CD4-positive, alpha-beta T cell treated with Interleukin-2 at 100 ng/mL for 4 hours (primary cell): ENCODE measurements around the gene IL1F10.

Experiments used
- DNase-seq: peaks from one replicate; pipeline ENCODE4 v3.0.0-alpha.2; 2020; ENCODE audit warnings: low spot score

Gene IL1F10

GRCh38 chr2:113058998-113059960 lies 8.5 kb upstream of the IL1F10 start, which contains the start of gene IL36RN:
IL36RN (plus strand) TSS chr2:113059198; CDS start chr2:113059439, 241 bp downstream.
- DNase-seq = no peak

- no peak for DNase-seq
Measured at GRCh38 chr2:113060396-113060795, 7.4 kb upstream of the IL1F10 start.

- no peak for DNase-seq
Measured at GRCh38 chr2:113060796-113061195, 7.0 kb upstream of the IL1F10 start.

GRCh38 chr2:113061241-113061640 lies 6.5 kb upstream of the IL1F10 start:
- DNase-seq = no peak

- no peak for DNase-seq
Measured at GRCh38 chr2:113061896-113062770, 5.6 kb upstream of the IL1F10 start.

- no peak for DNase-seq
Measured at GRCh38 chr2:113064281-113064680, 3.5 kb upstream of the IL1F10 start.

- DNase-seq = no peak
Measured at GRCh38 chr2:113064898-113065297, 2.9 kb upstream of the IL1F10 start.

- no peak for DNase-seq
Measured at GRCh38 chr2:113068249-113068648, 479 bp downstream of the IL1F10 start.

- DNase-seq = no peak
Measured at GRCh38 chr2:113068706-113069485, 1.1 kb downstream of the IL1F10 start.

GRCh38 chr2:113069676-113070605 lies 2.2 kb downstream of the IL1F10 start:
- DNase-seq = no peak

- no peak for DNase-seq
Measured at GRCh38 chr2:113070606-113070975, 2.8 kb downstream of the IL1F10 start.

GRCh38 chr2:113072584-113072983 lies 4.8 kb downstream of the IL1F10 start:
- no peak for DNase-seq

- DNase-seq = no peak
Measured at GRCh38 chr2:113073325-113073834, 5.6 kb downstream of the IL1F10 start.

GRCh38 chr2:113075030-113075429 lies 7.3 kb downstream of the IL1F10 start:
- no peak for DNase-seq

GRCh38 chr2:113075600-113075999 lies 7.8 kb downstream of the IL1F10 start:
- no peak for DNase-seq

GRCh38 chr2:113076954-113077669 lies 9.3 kb downstream of the IL1F10 start:
- DNase-seq = no peak

- DNase-seq = no peak
Measured at GRCh38 chr2:113077921-113078320, 10.2 kb downstream of the IL1F10 start.

GRCh38 chr2:113078350-113078839 lies 10.6 kb downstream of the IL1F10 start:
- DNase-seq = no peak

GRCh38 chr2:113079131-113079530 lies 11.4 kb downstream of the IL1F10 start:
- no peak for DNase-seq

- peak; percentile 23 for DNase-seq
Measured at GRCh38 chr2:113080134-113080533, 12.4 kb downstream of the IL1F10 start.
